ENCODE measurements around the gene RASSF10.

The RASSF10 gene

DNA sequence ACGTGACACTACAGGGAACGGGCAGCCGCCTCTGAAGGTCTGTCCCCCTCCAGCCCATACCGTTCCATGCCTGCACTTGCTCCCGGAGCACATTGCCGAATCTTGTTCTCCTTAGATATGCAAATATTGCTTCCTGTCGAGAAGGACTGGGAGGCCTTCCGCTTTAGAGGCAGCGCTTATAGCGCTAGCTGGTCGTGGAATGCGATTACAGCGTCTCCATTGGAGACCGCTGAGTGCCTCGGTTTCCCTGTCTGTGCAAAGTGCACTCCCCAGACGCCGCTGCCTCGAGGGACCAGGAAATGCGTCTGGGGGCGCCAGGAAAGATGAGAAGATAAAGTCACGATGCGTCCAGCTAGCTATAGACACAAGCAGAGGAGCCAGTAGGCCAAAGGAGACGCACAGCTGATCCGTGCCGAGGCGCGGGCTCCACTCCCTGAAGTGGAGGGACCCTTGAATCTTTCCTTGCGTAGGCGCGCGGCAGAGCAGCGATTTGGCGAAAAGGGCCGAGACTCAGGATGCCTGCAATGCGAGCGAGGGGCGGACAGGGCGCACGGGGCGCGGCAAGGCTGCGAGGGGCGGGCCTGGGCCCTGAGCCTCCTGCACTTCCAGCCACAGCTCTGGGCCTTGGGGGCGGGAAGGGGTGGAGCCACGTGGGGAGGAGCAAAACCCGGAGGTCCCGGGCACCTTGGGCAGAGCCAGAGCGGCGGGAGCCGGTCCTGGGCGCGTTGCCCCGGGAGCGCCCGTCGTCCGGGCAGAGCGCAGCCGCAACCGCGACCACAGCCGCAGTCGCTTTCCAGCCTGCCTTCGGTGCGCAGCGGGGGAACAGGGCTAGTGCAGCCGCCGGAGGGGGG, at the start of gene RASSF10:
Gene RASSF10 (plus strand): TSS at position 692 of the 851 bp plus-strand sequence. CDS start 261 bp downstream, outside the sequence.
- peak; percentile 39 for DNase-seq (ENCODE audit: low read depth)

DNA sequence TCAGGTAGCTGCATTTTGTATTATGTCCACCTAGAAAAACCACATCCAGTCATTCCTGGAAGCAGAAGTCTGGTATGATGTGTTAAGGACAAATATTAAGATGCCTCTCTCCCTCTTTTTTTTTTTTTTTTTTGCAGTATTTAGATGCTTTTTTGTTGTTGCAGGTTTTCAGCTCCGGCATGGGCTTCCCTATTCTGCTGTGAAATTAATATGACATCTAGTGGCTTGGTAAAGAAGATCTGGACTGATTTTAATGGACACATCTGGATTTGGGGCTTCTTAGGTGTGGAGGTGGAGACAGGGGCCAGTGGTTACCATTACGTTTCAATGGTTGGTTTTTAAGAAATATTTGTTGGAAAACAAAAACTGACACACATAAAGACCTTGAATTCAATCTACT, 47.5 kb upstream of the RASSF10 start:
- DNase-seq (ENCODE audit: low read depth): peak; percentile 33

DNA sequence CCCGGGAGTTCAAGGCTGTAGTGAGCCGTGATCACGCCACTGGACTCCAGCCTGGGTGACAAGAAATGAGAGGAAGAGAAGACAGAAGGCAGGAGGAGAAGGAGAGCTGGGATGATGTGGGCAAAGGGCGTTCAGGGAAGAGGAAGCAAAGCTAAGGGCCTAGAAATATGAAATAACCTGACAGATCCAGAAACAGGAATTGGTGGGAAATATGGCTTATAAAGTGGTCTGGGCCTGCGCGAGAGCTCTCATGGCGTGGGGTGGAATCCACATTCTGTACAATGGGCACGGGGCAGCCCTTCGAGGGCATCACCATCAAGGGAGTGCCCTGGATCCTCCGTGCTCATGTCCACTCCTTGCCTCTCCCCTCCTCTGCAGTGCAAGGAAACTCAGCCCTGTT, 46.8 kb upstream of the RASSF10 start:
- no peak for DNase-seq (ENCODE audit: low read depth)

DNA sequence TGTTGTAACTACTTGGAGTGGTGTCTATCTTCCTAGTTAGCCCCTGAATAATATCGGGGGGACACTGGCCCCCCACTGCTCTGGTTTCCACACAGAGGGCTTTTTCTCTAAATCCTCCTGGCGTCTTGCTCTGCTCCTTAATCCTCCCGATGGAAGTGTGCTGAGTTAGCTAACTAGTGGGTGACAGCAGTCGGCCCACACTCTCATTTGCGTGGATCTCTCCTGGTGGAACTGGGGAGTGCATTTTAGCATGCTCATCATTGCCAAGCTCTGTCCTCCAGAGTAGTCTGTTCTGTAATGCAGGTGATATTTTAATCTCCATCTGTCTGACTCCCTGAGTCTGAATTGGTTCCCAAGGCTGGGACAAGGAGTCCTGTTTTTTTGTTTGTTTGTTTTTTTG, 46.1 kb upstream of the RASSF10 start:
- no peak for DNase-seq (ENCODE audit: low read depth)

DNA sequence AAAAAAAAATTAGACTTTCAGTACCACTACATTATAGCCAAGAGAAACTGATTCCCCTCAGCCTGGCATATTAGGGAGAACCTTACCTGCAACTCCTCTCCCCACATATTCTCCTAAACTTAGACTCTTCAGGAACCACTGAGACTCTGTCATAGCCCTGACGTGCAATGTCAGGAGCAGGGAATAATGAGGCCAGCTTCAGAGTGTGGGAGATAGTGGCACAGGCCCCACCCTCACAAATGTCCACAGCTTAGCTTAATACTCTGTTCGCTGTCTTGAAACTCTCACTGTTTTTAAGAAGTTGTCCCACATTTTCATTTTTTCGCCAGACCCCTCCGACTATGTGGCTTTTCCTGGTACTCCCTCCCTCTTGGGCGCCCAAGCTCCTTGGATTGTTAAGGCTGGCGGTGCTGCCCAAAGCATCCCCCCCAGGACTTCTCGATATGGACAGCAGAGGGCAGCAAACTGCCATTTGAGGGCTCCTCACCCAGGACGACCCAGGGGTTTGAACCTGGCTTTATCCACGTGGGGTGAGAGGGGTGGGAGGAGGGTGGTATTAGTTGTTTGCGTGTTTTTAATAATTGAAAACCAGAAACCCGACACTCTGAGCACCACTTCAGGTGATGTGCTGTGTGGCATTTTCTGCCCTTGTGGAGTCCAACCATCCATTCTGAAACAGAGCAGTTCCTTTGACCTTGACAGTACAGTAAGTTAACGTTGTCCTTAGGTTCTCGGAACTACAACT, 45.2 kb upstream of the RASSF10 start:
- peak; percentile 64 for DNase-seq (ENCODE audit: low read depth)

DNA sequence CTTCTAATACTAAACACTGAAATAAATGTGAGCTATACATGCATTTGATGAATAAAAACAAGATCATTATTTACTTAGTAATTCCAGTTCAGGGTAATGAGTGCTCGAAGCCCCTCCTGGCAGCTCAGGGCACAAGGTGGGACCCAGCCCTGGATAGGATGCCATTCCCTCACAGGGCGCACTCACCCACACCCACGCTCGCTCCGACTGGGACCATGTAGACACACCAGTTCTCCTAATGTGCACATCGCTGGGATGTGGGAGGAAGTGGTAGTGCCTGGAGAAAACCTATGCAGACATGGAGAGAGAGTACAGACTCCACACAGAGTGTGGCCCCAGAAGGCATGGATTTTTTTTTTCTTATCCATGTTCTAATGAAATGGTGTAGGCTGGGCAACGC, 44.5 kb upstream of the RASSF10 start:
- DNase-seq (ENCODE audit: low read depth): no peak

DNA sequence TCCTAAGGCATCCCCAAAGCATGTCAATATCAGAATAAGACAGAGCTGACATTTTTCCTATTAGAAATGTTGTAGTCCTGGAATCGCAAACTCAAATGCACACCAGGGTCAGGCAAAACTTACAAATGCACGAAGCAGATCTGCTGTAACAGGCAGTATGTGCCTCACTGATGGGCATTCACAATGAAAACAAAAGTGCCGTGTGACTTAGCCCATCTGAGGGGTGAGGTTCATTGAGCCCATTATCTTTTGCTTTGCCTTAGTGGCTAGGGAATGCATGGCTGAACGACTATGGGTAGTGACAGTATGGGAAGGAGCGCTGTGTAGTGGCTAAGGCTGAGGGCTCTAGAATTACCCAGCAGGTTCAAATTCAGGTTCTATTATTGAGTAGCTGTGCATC, 43.1 kb upstream of the RASSF10 start:
- no peak for DNase-seq (ENCODE audit: low read depth)

DNA sequence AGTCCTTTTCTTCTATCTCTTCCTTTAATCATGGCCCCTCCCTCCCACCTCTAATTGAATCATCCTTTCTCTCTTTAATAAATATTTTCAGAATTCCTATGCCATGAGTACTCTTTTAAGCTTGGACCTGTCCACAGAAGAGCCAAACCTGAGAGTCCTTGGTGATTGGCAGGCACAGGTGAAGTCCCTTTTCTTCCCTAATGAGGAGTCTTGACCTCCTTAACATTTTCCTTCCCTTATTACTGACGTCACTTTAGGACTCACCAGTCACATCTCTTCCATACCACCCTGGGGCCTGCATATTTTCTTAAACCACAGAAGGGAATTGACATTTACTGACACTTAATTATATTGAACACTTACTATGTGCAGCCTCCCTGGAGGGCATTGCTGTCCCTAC, 41.0 kb upstream of the RASSF10 start:
- DNase-seq (ENCODE audit: low read depth): peak; percentile 39

DNA sequence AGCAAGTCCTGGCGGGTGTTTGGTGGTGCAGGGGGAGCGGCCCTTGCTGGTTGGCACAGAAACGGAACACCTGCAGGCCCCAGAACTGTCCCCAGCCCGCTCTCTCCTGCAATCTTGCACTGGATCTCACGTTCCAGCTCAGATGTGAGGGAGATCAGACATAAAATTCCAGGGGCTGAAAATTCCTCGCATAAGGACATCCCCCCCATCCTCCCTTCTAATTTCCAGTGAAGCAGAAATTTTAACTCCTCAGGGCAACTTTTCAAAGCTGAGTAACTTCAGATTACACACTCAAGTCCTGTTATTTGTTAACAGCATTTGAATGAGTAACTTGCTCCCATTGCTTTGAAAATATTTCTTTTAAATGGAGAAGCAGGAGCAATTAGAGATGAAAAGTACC, 40.3 kb upstream of the RASSF10 start:
- no peak for DNase-seq (ENCODE audit: low read depth)

DNA sequence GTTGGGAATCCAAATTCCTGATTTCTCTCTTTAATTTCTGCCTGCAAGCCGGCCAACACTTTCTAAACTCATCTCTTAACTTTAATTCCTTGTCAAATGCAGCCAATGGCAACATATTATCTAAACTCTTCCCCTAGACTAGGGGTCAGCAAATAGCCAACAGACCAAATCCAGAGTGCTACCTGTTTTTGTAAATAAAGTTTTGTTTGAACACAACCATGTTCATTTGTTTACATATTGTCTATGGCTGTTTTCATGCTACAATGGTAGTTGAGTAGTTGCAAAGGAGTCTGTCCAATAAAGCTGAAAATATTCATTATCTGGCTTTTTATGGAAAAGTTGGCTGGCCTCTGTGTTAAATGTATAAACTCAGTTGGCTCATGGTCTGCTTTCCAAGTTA, 37.2 kb upstream of the RASSF10 start:
- DNase-seq (ENCODE audit: low read depth): no peak

DNA sequence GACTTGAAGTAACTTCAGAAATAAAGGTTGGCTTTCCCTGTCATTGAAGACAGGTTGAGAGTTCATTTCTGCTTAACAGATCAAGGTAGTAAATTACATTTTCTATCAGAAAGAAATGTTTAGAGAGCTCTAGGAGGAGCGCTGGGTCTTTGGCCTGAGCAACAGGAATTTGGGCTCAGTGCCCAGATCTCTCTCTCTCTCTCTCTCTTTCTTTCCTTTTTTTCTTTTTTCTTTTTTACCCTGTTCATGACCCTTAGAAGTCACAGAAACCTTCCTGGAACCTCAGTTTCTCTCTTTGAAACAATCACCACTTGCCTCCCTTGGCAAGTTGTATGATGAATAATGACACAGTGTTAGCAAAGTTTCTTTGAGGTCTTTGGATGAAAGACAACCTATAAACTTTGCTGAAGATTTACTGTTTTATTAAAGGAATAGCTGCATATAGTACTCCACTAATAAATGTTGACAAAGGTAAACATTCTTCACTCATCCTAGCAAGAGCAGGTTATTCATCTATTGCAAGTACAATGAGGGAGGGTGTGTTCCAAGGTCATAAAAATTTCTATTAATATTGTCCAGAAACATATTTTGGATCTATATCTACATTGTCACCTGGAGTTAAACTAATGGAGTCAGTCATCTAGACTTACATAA, 35.5 kb upstream of the RASSF10 start:
- DNase-seq (ENCODE audit: low read depth): no peak

DNA sequence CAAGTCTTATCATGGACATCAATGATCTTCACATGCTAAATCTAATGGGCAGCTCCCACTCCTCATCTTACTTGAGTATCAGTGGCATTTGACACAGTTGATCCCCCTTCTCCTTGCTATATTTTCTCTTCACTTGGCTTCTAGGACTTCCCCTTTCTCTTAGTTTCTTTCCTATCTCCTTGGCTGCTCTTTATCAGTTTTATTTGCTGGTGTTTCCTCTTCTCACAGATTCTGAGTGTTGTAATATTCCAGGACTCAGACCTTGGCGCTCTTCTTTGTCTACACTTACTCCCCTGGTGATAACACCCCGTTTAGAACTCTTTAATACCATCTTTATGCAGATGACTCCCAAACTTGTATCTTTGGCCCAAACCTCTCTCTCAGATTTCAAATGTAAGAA, 33.9 kb upstream of the RASSF10 start:
- no peak for DNase-seq (ENCODE audit: low read depth)

DNA sequence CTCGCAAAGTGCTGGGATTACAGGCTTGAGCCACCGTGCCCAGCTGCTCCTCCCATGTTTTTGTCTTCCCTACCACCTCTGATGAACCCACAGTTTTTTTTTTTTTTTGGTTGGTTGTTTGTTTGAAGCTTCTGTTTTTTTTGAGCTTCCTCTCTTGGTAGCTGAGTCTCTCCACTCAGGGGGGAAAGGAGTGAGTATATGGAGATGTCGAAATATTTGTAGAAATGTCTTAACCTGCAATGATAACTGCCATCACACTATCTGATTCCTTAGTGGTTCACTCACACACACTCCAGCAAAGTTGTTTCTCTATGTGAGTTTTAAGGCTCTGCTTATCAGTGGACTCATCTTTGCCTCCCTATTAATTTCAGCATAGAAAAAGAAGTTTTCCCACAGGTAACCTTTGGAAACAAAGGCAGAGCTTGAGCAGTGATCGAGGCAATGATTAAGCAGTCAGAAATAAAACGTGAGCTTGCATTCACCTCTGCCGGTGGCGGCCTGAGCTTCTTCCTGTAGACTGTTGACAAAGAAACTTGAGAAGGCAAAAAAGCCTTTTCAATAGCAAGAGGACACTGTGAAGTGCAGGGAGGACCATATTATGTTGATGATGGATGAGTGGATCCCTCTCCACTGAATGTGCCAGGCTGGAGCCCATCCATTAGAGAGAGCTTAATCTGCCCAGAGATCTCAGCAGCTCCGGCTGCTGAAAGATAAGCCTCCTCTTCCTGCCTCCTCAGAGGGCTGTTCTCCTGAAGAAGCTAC, 29.0 kb upstream of the RASSF10 start:
- no peak for DNase-seq (ENCODE audit: low read depth)

DNA sequence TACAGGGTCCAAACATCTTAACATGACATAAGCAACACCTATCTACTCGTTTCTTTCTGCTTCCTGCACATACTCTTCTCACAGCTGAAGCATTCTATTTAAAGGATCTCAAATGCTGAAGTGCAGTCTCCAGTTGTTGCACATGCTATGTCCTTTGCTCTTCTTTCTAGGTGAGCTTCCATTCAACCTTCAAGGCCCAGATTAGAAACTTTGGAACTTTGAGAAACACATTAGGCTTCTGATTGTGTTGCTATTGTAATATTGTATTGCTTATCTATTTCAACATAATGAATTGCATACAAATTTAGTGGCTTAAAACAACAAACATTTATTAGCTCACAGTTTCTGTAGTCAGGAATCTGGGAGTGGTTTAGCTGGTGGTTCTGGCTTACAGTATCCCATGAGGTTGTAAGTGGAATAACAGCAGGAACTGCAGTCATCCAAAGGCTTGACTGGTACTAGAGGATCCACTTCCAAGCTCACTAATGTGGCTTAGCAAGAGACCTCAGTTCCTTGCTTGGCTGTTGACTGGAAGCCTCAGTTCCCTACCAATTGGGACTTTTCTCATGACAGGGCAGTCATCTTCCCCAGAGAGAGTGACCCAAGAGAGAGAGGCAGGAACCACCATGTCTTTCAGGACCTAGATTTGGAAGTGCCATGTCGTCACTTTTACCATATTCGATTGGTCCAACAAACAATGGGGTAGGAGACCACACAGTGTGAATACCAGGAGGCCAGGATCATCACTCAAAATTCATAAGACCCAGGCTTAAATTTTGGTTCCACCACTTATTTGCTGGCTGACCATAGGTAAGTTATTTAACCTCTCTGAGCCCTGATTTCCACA, 27.2 kb upstream of the RASSF10 start:
- DNase-seq (ENCODE audit: low read depth): peak; percentile 27

DNA sequence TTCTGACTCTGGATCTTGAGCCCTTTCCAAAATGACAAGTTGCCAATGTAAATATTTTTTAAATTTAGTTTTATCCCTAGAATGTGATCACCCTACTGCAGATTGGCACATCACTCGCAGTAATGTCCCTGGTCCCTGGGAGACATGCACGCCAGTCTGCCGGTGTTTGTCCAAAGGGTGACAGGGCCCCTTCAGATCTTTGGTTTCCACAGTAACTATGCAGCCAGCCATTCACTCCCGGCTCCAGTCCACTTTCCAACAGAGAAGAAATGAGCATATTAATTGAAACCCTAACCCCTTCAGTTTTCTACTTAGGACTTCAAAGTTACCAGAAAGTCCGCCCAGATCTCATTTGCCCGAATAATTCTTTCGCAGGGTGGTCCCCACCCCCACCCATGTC, 25.8 kb upstream of the RASSF10 start:
- no peak for DNase-seq (ENCODE audit: low read depth)

DNA sequence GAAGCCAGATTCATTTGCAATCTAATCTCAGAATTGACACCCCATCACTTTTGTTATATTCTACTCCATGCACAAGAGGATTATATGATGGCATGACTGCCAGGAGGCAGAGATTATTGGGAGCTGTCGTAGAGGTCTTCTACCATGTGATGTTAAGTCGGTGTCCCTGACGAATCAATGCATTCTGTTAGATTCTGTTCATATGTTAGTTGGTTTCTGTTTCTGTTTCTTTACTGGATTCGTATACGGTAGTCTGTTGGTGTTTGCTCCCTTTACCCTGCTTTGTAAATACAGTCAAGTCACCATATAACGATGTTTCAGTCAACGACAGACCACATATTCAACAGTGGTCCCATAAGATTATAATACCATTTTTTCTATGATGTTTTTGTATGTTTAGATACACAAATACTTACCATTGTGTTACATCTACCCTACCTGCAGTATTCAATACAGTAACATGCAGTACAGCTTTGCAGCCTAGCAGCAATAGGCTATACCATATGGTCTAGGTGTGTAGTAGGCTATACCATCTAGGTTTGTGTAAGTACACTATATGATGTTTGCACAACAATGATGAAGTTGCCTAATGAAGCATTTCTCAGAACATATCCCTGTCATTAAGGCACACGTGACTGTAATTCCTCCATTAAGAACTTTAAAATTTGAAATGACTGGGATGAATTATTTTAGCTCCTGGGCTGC, 22.8 kb upstream of the RASSF10 start:
- DNase-seq (ENCODE audit: low read depth): no peak

DNA sequence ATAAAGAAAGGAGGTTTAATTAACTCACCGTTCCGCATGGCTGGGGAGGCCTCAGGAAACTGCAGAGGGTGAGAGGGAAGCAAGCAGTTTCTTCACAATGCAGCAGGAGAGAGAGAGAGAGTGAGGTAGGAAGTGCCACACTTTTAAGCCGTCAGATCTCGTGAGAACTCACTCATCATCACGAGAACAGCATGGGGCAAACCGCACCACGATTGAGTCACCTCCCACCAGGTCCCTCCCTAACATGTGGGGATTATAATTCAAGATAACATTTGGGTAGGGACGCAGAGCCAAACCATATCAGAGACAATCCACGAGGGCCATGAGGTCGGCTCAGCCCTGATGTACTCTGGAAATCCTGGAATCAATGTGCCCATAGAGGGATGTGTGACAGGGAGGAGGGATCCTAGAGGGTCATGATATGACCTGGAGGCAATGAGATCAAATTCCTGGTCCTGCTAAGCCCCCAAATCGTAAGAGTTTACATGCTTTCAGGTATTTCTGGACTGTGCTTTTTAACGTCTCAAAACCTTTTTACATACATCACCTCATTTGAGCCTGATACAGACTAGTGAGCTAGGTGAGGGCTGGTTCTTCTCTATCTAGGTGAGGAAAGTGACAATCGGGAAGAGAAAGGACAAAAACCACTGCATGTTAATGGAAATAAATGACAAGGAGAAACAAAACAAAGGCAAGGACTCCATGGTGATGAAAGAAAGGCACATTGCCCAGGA, 19.5 kb upstream of the RASSF10 start:
- DNase-seq (ENCODE audit: low read depth): no peak

DNA sequence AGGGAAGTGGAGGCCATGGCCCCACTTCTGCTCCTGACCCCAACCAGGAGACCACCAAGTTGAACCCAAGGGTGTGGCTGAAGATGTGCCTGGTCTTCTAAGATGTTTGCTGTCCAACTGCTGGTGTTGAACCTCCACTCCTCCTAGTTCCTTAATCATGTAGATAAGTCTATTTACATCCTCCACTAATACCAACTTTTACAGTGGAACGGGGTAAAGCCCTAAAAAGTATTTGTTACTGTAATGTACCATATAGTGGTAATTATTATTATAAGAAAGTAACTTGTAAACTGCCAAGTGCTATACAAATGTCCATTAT, 19.0 kb upstream of the RASSF10 start:
- DNase-seq (ENCODE audit: low read depth): no peak

DNA sequence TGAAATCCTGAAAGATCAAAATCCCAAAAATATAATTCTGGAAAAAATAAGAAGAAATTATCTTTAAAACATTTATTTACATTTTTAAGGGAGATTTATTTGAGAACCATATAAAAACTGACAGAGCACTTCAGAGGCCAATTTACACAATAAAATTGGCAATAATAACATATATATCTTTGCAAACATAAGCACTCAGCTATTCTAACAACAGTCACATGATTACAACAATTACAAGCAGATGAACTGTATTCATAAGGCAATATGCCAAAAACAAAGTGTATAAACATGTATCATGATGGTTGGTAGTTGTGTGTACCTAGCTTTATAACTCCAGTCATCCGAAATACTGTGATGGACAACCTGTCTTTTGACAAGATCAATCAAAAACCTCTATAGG, 17.7 kb upstream of the RASSF10 start:
- DNase-seq (ENCODE audit: low read depth): no peak

DNA sequence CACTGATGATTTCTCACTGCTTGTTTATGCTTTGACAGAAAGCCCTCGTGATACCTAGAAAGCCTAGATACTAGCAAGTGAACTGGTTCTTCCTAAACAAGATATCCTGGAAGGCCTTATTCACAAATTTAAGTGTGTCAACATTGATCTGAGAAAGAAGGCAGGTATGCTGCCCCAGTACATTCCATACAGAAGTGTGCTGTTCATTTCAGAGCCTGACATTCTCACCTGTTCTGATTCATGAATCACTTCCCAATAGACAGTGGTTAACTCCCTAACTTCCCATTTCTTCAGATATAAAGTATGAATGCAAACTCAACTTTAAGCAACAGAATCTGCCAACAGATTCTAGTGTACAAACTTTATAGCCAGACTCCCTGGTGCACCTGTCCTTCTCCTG, 15.5 kb upstream of the RASSF10 start:
- no peak for DNase-seq (ENCODE audit: low read depth)

All from EH (cell line).